NCI-H82 treated with DMSO at 0.1 percent for 48 hours (cell line): Measurements from ENCODE around the gene TSPO2.

Experiments
- DNase-seq: peaks from one replicate; lab custom pipeline; 2025; ENCODE audit not compliant: unreplicated experiment; lab: John Stamatoyannopoulos, UW

TSPO2 gene

DNA sequence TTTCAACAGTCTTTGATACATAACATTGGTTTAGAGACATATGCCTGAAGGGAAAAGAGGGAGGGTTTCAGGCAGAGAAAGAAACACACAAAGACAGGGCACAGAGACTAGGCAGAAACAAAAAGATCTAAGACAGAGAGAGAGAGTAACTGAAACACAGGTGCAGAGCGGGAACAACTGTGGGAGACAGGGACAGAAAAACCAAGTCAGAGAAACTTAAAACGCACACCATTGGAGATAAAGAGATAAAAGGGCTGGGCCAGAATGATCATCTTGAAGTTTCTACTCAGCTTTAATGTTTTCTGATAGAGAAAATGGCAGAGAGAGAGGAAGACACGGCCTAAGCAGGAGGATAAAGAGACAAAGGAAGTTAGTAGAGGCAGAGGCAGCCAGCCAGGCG is 15.0 kb upstream of the TSPO2 start:
- no peak for DNase-seq

DNA sequence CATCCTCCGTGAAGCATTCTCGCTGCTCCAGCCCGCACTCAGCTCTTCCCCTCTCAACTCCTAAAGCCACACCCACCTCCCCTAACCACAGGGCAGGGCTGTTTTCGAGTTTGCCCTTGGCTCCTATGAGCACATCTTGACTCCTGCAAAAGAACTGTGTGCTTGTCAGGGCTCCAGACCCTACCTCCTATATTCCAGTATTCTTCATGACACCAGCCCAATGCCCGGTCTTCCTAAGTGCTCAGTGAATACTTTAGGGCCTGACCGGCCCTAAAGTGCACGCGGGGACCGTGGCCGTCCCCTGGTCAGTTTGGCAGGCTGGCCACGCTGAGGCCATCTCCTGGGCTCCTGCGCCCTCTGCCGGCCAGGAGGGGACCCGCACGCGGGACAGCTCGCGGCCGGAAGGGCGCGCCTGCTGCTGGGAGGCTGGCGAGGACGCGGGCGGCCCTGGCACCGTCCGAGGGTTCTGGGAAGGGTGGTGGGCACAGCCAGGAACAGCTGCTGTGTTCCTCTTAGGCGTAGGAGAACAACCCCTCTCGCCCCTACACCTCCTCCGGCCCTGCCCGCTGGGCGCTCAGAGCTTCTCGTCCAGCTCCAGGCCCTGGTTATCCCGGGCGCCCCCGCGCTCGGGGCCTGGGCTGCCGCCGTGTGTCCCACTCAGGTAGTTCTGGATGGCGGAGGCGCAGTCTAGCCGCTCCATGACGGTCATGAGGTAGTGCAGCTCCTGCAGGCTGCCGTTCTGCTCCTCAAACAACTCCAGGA is 14.3 kb upstream of the TSPO2 start:
- DNase-seq = peak; percentile 14

GRCh38 chr6:41028561-41029412 is 13.5 kb upstream of the TSPO2 start:
- no peak for DNase-seq

DNA sequence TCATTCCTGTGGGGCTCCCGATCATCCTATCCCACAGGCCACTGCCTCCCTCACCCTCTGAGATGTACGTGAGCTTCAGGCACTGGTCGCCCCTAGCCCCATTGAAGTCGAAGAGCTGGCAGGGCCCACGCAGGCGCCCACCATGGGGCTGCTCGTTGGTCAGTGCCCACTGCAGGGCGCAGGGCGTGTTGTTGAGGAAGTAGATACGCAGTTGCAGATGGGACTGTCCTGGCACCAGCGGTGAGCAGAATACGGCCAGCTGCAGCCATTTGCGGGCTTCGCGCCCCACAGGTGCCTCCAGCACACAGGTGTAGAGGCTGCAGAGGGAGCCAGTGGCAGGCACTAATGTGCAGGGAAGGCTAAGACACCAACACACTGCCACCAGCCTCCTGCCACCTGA is 9.4 kb upstream of the TSPO2 start:
- no peak for DNase-seq

- DNase-seq = no peak
These were observed 8.5 kb upstream of the TSPO2 start for GRCh38 chr6:41033776-41034175.

GRCh38 chr6:41036186-41036585 is 6.1 kb upstream of the TSPO2 start:
- DNase-seq = no peak

DNA sequence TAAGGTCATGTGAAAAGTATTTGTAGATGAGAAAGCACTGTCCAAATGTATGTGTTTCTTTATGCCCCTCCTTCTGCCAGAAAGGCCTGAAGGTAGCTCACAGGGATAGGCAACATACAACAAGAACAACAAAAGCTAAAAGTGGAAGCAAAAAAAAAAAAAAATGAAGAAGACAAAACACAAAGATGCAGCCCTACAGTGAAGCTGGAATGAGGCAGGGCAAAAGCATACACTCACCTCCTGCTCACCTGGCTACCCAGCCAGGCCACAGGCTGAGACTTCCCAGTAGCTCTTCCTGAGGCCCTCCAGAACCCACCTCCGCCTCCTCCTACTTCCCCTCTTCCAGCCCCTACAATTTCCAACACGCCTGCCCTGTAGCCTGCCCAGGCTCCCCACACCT is 5.7 kb upstream of the TSPO2 start:
- DNase-seq = no peak

DNA sequence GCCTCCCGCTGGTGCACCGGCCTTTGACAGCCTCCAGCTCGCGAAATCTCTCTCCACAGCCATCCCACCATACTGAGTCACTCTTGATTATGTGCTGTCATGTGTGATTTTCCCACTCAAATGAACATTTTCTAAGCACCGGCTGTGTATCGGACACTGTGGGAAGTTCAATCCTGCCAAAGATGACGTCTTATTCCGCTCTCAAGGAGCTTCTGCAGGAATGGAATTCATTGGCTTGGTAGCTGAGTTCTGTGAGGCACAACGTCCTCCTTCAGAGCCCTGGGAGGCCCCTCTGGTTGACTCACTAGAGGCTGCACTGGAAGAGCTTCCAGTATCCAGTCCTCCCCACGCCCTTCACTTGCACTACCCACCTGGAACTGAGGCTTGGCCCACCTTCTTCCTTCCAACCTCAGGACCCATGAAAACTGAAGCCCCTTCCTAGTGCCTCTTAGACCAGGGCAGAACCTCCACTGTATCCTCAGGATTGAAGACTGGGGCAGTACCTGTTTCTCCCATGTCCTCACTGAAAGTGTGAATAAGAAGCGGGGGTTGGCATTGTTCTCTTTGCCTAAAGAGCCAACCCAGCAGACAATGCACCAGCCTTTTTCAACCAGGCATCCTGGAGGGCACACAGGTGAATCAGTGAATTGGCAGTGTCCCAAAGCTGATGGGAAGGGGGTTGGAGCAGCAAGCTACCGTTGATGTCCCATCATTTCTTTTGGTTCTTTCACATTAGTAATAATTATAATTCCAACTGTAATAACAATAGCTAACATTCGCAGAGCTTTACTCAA is 5.0 kb upstream of the TSPO2 start:
- DNase-seq = no peak

DNA sequence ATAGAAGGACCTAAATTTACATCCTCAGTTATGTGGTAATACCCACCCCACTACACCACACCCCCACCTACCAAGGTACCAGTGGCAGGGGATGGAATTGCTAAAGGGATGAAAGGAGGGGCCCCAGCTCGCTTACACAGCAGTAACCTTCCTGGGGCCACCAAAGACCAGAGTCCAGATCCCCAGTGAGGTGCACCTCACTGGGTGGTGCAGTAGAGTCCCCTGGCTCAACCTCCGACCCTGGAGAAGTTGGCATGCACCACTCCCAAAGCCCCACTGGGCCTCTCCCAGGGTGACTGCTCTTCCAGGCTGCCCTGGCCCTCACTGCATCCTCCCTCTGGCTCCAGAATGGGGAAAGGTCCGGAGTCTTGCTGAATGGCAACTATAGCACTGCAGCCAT is 4.1 kb upstream of the TSPO2 start:
- no peak for DNase-seq

GRCh38 chr6:41039060-41039998 is 2.9 kb upstream of the TSPO2 start, which contains the start of gene UNC5CL:
Gene UNC5CL, minus strand, starts transcription at chr6:41039221. Its CDS starts 4,147 bp downstream, at chr6:41035074.
- peak; percentile 28 for DNase-seq

DNA sequence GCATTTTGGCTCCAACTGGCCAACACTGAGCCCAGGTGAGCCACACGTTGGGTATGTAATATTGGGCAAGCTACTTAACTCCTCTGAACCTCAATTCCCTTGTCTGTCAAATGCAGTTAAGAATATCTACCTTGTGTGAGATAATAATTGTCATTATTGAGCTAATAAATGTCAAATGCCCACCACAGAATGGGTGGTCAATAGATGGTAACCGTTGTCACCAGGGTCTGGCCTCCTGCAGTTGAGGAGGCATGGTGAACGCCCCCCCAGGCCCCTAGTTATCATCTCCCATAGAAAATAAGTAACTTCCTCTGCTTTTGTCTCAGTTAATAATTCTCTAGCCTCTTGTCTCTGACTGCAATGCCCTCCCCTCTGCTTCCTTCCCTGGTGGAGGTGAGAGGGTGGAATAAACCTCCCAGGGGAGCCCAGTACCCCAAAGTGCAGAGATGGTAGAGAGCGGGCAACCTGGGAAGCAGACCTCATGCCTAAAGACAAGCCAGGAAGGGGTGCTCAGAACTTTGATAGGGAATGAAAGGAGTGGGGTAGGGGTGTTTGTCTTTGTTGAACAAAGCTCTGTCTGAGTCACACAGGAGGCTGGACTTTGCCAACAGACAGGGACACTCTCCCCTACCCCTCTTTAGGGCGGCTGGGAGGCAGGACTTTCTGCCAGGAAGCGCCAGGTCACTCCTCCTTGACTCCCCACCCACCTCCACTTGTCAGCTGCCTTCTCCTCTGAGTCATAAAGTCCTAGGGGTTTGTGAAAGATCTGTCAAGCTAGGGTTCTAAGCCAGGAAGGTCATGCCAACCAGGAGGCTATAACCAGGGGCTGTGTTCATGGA is 1.9 kb upstream of the TSPO2 start:
- DNase-seq = no peak

DNA sequence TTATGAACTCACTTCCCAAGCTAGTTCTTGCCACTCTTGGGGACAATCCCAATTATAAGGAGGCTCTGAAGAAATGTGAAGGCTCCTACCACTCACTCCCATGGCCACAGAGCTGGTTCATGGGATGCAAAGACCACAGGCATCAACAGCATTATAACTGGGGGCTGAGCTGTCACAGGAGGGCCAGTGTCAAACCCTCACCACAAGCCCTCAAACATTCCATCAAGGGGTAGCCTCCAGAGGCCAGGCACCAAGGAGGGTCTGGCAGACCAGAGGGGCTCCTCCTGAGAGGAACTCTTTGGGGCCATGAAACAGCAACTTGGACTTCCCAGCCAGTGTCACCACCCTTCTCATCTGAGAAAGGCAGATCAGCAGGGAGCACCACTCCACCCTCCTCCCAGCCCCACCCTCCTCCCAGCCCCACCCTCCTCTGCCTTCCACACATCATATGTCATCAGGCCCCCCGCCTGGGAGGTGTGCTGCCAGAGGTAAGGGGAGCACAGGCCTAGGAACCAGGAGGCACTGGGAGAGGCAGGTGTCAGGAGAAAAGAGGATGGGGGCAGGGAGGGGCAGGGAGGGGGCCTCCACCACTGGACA is 1.2 kb upstream of the TSPO2 start:
- DNase-seq = no peak

- no peak for DNase-seq
These were observed 884 bp downstream of the TSPO2 start for GRCh38 chr6:41043151-41043550.

DNA sequence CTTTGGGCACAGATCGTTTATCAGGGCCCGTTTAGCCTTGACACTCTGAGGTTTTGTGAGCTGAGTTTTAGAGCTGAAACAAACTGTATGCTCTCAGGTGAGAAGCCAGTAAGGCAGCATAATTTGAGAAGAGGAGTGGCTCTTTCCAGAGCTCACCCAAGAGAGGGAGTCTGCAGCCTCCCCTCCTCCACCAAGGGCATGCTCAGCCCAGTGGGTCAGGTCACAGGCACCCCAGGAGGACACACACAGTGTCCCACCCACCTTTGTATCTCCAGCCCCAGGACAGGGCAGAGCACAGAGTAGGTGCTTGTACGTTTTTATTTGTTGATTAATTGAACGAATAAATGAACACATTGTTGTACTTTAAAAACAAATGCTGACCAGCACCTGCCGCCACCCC is 3.4 kb downstream of the TSPO2 start:
- DNase-seq = no peak

GRCh38 chr6:41046084-41046483 is 3.8 kb downstream of the TSPO2 start:
- no peak for DNase-seq

- no peak for DNase-seq
These were observed 5.0 kb downstream of the TSPO2 start for GRCh38 chr6:41047306-41047705.

DNA sequence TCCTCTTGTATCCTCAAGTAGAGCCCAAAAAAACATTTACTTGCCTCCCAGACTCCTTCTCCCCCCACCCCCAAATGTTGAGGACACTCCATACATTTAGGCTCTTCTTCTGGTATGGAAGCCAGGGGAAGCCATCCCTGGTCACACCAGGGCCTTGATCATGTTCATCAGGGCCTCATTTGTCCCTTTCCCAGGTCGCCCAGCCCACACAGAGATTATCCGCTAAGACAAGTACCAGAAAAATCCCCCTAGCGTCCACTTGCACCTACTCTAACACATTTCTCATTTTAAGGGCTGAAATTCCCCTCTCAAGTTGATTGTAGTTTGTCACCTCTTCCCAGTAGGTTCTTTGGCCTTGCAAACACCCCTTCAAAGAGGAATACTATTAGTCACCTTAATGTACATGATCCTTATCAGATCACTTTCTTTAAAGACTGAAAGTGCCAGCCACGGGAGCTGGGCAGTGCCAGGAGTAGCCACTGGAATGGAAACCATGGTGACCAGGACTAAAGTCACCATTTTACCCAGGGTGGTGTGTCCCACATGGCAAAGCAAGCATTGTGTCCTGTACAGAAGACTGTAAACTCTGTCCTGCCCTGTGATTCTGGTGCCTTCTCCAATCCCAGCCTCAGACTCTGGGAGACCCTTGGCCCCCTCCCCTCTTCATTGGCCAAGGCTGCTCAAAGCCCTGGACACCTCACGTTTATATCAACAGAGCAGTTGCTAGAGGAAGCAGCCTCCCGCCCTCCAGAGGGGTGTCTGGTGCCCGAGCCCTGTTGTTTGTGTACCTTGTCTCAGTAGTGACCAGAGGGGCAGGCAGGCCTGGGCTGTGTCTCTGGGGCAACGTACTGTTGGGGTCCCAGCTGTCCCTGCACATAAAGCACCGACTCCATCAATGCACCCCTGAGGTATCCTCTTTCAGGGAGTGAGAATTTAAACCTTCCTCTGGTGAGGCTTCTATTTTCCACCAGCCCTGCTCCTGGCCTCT is 5.8 kb downstream of the TSPO2 start:
- no peak for DNase-seq

DNA sequence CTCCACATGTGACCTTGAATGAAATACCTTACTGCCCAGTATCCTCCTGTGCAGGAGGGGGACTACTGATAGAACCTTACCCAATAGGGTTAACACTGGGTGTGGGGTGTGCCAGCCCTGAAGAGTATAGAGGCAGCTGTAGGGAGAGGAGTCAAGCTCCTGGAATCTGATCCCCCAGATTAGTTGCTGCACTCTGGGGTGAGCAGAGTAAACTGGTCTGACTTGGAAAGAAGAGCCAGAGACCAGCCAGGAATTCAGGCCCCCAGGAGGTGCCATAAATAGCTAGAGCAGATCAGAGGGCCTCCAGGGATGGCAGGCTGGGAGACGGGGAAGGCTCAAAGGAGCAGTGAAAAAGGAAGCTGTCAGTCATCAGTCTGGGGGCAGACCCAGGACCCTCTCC is 7.3 kb downstream of the TSPO2 start:
- no peak for DNase-seq
